ENCODE data around the gene PARD6G. TPM values are rescaled to one million over a fixed set of nuclear protein-coding genes. Genes with fewer than 3 reads are reported as not detected.

The PARD6G gene
- total RNA-seq, 2 donors from 2014 or later = 12.3 to 18.7 TPM

DNA sequence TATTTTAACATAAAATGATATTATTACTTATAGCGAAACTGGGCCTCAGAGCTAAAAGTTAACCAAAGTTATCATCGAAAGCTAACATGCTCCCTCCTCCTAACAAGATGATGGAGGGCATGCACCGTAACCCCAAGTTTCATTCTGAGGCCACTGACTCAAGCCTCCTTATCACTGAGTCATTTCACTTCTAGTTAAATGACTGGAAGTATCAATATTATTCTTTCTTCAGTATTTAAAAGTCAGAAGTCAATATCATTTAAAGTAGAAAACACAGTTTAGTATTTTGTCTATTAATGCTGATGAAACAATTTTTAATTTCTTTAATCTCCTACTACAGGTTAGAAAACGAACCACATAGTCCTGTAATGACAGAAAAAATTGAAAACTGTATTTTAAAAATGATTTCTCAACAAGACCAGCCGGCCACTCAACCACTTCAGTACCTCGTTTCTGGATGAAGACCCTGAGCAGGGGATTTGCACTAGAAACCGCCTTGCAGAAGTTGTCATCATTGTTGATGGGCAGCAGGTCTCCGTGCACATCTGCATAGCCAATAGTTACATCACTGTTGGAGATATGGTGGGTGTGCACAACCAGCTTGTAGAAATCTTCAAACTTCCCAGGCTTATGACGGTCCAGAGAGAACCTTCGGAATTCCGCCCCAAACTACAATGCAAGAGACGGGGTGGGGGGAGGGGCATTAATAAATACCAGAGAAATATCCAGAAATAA, 44.9 kb downstream of the PARD6G start:
- Histone ChIP-seq H3K9me3 (no peaks in the 10 kb centered on the region), H3K4me1 (replicated peaks) (no peaks in the 10 kb centered on the region), H3K36me3 (no peaks in the 10 kb centered on the region), H3K27ac (no peak overlapping the region), H3K4me3 (no peak overlapping the region), H3K27me3 (replicated peaks; ENCODE audit: insufficient read depth) (no peaks in the 10 kb centered on the region)
- intact Hi-C loops (cut with DNase I) = no loop called here
- TF ChIP-seq POLR2AphosphoS5 (IDR thresholded peaks at IDR 0.05) (no peak), POLR2A (IDR thresholded peaks at IDR 0.05) (no peak)
- TF ChIP-seq, protein P1, sequence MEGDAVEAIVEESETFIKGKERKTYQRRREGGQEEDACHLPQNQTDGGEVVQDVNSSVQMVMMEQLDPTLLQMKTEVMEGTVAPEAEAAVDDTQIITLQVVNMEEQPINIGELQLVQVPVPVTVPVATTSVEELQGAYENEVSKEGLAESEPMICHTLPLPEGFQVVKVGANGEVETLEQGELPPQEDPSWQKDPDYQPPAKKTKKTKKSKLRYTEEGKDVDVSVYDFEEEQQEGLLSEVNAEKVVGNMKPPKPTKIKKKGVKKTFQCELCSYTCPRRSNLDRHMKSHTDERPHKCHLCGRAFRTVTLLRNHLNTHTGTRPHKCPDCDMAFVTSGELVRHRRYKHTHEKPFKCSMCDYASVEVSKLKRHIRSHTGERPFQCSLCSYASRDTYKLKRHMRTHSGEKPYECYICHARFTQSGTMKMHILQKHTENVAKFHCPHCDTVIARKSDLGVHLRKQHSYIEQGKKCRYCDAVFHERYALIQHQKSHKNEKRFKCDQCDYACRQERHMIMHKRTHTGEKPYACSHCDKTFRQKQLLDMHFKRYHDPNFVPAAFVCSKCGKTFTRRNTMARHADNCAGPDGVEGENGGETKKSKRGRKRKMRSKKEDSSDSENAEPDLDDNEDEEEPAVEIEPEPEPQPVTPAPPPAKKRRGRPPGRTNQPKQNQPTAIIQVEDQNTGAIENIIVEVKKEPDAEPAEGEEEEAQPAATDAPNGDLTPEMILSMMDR (IDR thresholded peaks at IDR 0.05) = no peak
- DNase-seq (ENCODE audit: low spot score) = no peak
- 96% methylated on average over 12 of the region's 12 CpGs for WGBS

GRCh38 chr18:80201739-80202138, 45.6 kb downstream of the PARD6G start:
- no peaks in the 10 kb centered on the region for H3K9me3 ChIP-seq
- no peak for TF ChIP-seq POLR2AphosphoS5 (IDR thresholded peaks at IDR 0.05)
- TF ChIP-seq POLR2A (IDR thresholded peaks at IDR 0.05) = no peak
- TF ChIP-seq, protein P1 (IDR thresholded peaks at IDR 0.05) = no peak
- H3K27me3 ChIP-seq (replicated peaks; ENCODE audit: insufficient read depth) = no peaks in the 10 kb centered on the region
- 61% methylated on average over 9 of the region's 9 CpGs for WGBS
- intact Hi-C loops (cut with DNase I) = no loop called here
- H3K4me1 ChIP-seq (replicated peaks) = no peaks in the 10 kb centered on the region
- no peaks in the 10 kb centered on the region for H3K36me3 ChIP-seq
- H3K4me3 ChIP-seq = no peak overlapping the region
- no peak for DNase-seq (ENCODE audit: low spot score)
- peak overlapping the region in 1 of 2 donors; percentile 49 for H3K27ac ChIP-seq

DNA sequence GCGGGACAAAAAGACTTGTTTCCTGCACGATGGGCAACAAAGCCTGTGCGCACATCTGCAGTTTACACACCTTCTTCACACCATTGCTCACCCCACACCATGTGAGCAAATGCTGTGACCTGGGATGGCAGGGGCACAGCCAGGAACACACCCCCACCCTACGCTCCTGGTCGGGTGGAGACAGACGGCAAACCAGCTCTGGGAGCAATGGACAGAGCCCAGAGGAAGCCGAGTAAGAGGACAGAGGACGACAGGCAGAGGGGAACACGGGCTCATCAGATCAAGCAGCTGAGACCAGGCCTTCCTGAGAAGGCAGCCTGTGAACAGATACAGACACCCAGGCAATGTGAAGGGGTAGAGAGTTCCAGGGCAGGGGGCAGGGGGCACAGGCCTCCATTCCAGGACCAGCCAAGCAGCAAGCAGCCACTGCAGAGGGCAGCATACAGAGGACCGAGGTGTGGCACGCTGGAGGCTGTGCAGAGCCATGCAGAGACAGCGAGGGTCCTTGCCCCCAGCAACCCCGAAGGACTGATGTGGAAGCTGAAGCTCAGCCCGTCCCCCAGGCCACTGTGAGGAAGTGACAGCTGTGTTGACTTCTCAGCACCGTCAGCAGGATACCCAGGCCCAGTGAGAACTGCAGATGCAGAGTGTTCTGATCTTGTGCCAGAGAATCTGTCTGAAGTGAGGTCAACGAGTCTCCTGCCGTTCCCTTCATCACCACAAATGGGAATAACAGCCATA, 46.2 kb downstream of the PARD6G start:
- no peaks in the 10 kb centered on the region for H3K36me3 ChIP-seq
- DNase-seq (ENCODE audit: low spot score) = no peak
- no peaks in the 10 kb centered on the region for H3K4me1 ChIP-seq (replicated peaks)
- no peaks in the 10 kb centered on the region for H3K27me3 ChIP-seq (replicated peaks; ENCODE audit: insufficient read depth)
- intact Hi-C loops (cut with DNase I) = no loop called here
- H3K9me3 ChIP-seq = no peaks in the 10 kb centered on the region
- H3K27ac ChIP-seq = peak overlapping the region; percentile 8 to 49
- peak; percentile 14 for TF ChIP-seq POLR2AphosphoS5 (IDR thresholded peaks at IDR 0.05)
- TF ChIP-seq, protein P1 (IDR thresholded peaks at IDR 0.05) = no peak
- no peak overlapping the region for H3K4me3 ChIP-seq
- WGBS = 59% methylated on average over 17 of the region's 17 CpGs

DNA sequence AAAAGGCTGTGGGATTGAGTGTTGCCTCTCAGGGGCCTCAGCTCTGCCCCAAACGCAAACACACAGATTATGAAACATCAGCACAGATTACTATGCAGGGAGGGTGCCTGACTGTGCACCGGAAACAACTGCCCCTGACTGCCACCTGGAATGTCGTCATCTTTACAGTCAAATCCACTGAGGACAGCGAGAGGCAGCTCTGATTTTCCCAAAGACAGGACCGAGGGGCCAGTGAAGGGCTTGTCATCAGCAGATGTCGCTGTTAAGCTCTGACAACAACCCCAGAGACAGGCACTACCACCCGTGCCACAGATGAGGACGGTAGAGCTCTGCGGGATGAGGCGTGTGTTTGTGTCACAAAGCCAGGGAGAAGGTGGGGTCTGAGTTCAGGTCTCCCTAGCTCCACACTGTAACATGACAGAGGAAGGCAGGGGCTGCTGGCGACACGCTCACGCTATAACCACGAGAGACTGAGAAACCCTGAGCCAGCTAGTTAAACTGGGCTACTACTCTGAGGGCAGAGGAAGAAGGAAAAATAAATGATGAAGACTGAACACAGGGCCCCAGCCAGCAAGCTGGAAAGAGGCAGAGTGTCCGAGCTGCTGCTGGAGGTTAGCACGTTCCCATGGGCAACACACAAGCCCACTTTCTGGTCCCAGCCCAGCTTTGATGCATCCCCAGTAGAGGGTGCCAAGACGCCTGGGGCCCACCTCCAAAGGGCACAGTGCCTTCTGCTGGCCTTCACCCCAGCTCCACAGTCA, 47.0 kb downstream of the PARD6G start:
- intact Hi-C loops (cut with DNase I) = no loop called here
- 66% methylated on average over 17 of the region's 17 CpGs for WGBS
- Histone ChIP-seq H3K4me3 (no peak overlapping the region), H3K4me1 (replicated peaks) (no peaks in the 10 kb centered on the region), H3K27me3 (replicated peaks; ENCODE audit: insufficient read depth) (no peaks in the 10 kb centered on the region), H3K36me3 (no peaks in the 10 kb centered on the region), H3K27ac (peak overlapping the region in 1 of 2 donors; percentile 49), H3K9me3 (no peaks in the 10 kb centered on the region)
- no peak for TF ChIP-seq POLR2A (IDR thresholded peaks at IDR 0.05)
- TF ChIP-seq, protein P1 (IDR thresholded peaks at IDR 0.05) = no peak
- no peak for TF ChIP-seq POLR2AphosphoS5 (IDR thresholded peaks at IDR 0.05)
- no peak for DNase-seq (ENCODE audit: low spot score)
